Measurements from ENCODE around the gene USP47. TPM values are rescaled to one million over a fixed set of nuclear protein-coding genes. Genes with fewer than 3 reads are reported as not detected.
"Not testable (repeated sequence)": the region's sequence is repeated elsewhere in the genome, so short reads cannot be mapped to it uniquely, and the experiment has no call there.

The USP47 gene
- total RNA-seq, 1 donor from 2014 or later = 121 TPM

DNA sequence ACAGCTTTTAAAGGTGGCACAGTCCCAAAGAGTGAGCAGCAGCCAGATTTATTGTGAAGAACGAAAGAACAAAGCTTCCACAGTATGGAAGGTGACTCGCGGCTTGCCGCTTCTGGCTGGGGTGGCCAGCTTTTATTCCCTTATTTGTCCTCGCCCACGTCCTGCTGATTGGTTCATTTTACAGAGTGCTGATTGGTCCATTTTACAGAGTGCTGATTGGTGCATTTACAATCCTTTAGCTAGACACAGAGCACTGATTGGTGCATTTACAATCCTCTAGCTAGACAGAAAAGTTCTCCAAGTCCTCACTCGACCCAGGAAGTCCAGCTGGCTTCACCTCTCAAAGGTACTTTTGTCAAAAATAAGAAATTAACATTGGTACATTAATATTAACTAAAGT, 10.4 kb upstream of the USP47 start:
- not testable (repeated sequence) for DNase-seq

DNA sequence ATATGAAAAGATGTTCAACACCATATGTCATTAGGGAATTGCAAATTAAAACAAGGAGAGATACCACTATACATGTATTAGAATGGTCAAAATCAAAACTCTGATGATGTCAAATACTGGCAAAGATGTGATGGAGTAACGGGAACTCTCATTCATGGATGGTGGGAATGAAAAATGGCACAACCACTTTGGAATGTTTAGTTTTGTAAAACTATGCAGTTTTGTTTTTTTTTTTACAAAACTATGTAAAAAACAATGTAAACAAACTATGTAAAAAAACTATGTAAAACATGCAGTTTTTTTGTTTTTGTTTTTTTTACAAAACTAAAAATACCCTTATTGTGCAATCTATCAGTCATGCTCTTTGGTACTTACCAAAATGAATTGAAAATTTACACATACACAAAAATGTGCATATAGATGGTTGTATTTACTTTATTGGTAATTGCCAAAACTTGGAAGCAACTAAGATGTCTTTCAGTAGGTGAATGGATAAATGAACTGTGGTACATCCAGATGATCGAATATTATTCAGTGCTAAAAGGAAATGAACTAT, 5.0 kb upstream of the USP47 start:
- DNase-seq = no peak

GRCh38 chr11:11839718-11840117, 2.1 kb upstream of the USP47 start:
- DNase-seq = no peak

- peak; percentile 30 for DNase-seq
Observed at GRCh38 chr11:11841116-11841722, 553 bp upstream of the USP47 start.

DNA sequence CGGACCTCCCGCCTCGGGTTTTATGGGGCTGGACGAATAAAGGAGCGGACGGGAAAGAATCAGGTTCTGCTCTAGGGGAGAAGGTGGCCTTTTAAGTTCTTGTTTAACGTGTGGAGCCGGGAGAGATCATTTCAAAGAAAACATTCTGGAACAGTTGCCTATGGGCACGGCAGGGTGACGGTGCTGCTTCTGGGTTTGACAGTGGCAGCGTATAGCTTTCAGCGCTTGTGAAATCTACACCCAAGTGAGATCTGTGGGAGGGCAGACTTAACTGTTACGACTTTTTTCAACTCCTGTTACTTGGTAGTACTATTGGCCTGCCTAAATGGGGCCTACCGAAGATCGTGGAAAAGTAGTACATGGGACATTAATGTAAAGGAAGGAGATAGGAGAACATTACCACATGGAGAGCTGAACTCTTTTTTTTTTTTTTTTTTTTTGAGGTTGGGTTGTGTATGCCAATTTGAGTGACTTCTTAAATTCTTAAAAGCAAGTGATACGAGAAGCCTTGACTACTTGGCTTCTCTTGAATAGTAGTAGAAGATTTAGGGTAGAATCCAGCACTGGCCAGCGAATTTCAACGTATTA, 743 bp downstream of the USP47 start:
- DNase-seq = peak; percentile 82

DNA sequence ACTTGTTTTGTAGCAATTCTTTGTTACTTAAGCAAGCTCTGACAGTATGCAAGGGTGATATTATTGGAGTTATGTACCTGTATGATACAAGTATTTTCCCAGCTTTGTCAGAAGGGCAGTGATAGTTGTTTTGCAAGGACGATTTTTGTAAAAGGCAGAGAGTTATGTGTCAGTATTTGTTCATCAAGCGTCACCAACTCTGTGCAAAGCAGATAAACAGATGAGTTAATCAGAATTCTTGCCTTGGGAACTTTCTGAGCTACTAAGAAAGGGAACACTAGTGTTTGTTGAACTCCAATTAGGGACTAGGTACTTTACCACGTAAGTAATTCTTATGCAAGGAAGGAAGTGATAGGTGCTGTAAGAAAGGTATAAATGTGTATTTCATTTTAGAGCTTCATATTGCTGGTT, 1.4 kb downstream of the USP47 start:
- DNase-seq = peak; percentile 30

GRCh38 chr11:11843642-11844041, 1.9 kb downstream of the USP47 start:
- DNase-seq = no peak

GRCh38 chr11:11844272-11844671, 2.5 kb downstream of the USP47 start:
- DNase-seq = no peak

DNA sequence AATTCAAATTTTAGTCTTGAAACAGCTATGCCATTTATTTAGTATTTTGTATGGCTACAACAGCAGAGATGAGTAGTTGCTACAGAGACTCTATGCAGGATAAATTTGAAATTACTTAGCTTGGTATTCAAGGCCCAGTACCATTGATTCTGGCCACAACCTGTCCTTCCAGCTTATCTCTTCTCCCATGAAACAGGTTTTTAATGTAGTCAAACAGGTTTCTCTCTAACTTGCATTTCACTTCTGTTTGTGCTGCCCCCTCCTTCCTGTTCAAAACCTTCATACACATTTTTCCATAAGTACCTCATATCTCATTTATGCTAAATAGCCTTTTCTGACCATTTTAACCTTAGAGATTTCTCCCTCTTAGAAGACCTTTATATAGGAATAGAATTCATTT, 3.3 kb downstream of the USP47 start:
- DNase-seq = no peak

GRCh38 chr11:11845551-11845950, 3.8 kb downstream of the USP47 start:
- no peak for DNase-seq

GRCh38 chr11:11847082-11847481, 5.3 kb downstream of the USP47 start:
- DNase-seq = no peak

- peak; percentile 10 for DNase-seq
Observed at GRCh38 chr11:11848891-11849746, 7.3 kb downstream of the USP47 start.

DNA sequence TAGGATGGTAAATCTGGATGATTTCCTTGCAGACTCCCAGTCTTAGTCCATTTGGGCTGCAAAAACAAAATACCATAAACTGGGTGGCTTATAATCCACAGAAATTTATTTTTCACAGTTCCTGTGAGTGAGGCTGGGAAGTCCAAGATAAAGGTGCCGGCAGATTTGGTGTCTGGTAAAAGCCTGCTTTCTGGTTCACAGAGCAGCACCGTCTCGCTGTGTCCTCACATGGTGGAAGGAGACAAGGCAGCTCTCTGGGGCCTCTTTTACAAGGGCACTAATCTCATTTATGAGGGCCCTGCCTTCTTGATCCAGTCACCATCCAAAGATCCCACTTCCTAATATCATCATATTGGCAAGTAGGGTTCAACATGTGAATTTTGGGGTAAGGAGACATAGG, 8.9 kb downstream of the USP47 start:
- no peak for DNase-seq

GRCh38 chr11:11856638-11857037, 14.9 kb downstream of the USP47 start:
- no peak for DNase-seq

DNA sequence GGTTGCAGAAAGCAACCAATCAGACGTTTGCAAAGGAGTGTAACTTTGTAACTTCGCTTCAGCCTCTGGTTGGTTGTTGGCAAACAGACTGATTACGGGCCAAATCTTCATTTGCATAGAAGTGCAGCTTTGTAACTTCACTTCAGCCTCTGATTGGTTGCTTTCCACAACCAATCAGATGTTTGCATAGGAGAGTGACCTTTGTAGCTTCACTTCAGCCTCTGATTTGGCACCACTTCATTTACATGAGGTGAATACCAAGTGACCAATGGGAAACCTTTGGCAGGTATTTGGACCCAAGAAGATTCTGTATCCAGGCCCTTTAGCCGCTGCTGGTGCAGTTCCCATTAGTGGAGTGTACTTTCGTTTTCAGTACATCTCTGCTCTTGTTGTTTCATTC, 16.0 kb downstream of the USP47 start:
- DNase-seq = no peak

DNA sequence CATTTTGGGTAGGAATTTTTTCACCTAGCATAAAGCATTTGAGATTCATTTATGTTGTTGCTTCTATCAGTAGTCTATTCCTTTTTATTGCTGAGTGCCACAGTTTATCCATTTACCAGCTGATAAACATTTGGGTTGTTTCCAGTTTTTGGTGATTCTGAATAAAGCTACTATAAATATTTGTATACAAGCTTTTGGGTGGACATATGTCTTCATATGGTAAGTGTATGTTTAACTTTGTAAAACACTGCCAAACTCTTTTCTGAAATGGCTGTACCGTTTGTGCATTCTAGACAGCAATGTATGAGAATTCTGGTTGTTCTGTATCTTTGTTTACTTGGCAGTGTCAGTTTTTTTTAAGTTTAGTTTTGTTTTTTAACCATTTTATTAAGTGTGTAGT, 16.9 kb downstream of the USP47 start:
- no peak for DNase-seq

DNA sequence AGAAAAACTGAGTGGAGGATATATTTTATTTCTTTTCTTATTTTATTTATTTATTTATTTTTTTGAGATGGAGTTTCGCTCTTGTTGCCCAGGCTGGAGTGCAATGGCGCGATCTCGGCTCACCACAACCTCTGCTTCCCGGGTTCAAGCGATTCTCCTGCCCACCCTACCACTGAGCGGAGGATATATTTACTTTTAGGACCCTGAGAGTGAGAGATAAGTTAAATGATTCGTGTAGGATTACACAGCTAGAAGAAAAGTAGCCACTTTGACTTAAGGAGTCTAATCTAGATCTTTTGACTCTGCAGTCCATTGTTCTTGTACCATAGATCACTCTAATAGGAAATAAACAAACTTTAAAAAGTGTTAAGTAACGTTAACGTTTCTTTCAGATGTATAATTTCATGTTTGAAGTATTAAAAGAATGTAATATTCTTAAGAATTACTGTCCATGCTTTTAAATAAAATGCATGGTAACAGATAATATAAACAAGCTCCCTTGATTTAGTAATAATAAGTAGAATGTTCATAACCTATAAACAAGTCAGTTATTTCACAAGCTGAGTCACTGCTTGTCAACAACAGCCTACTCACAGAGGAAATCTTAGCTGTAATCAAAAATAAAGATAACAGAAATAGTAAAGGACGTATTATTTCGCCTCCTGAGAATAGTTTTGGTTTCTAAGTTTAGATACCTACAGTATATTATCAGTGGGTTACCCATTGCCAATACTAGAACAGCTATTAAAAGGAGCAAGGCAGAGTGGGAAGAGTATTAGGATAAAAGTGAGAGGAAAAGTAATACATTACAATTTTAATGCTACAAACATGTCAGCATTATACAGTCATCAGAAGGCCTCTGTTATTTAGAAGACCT, 18.6 kb downstream of the USP47 start:
- no peak for DNase-seq

DNA sequence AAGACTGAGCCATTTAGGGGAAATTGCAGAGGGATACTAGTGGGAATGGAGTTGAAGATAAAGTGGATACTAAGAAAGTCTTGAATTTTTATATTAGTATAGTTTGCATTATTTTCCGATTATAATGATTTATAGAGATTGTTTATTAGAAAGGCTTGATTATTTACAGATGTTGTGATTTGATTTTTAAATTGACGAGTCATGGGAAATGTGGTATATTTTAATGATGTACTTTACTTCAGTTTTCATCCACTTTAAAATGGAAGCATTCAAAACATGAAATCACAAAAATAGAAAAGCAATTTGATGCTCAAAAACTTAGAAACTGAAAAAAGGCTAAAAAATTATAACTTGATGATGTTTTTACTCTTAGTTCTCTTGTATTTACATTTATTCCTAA, 21.2 kb downstream of the USP47 start:
- no peak for DNase-seq

DNA sequence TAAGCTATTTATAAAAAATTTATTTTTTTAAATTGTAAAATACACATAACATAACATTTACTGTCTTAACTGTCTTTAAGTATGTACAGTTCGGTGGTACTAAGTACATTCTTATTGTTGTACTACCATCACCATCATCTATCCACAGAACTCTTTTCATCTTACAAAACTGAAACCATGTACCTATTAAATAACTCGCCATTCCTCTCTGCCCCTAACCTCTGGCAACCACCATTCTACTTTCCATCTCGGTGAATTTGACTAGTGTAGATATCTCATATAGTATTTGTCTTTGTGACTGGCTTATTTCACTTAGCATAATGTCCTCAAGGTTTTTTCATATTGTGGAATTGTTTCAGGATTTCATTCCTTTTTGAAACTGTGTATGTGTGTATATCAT, 22.6 kb downstream of the USP47 start:
- no peak for DNase-seq

GRCh38 chr11:11864803-11865202, 23.0 kb downstream of the USP47 start:
- no peak for DNase-seq

DNA sequence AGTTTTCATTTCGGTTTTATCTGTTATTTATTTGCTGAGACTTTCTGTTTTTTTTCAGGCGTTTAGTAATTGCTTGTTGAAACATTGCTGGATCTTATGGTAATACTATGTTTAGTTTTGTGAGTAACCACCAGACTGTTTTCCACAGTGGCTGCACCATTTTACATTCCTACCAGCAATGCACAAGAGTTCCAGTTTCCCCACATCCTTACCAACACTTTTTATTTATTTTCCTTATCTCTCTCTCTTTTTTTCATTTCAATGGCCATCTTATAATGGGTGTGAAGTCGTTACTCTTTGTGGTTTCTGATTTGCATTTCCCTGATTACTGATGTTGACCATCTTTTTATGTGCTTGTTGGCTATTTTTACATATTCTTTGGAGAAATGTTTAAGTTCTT, 23.7 kb downstream of the USP47 start:
- DNase-seq = no peak

DNA sequence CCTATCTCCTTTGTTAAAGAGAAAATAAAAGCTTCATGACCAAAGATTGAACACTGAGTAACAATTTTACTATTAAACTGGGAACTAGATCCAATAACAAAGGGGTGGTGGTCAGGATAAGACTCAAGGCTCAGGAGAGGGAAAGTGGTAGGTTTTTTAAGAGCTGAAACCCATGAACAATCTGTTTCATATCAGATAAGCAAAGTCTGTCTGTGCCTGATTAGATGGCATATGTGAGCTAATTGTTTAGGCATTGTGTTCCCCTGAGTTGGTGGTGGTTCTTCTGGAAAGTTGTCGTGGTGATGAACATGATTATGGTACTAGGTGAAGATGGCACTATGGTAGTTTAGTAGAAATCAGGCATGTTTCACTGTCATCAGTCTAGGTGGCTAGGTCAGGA, 24.4 kb downstream of the USP47 start:
- DNase-seq = no peak
